ENCODE data around the gene CYTH4.
"Not testable (repeated sequence)": the region's sequence is repeated elsewhere in the genome, so short reads cannot be mapped to it uniquely, and the experiment has no call there.

Gene CYTH4

DNA sequence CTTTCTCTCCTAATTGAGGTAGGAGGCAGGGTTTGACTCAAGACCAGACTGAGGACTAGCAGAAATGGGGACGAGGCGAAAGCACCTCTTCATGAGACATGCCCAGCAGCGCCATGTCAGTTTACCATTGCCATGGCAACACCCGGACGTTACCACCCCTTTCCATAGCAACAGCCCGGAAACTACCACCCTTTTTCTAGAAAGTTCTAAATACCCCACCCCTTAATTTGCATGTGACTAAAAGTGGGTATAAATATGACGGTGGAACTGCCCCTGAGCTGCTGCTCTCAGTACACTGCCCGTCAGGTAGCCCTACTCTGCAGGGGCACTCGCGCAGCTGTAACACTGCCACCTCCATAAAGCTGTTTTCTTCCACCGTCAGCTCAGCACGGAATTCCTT is 32.3 kb upstream of the CYTH4 start:
- DNase-seq: no peak

DNA sequence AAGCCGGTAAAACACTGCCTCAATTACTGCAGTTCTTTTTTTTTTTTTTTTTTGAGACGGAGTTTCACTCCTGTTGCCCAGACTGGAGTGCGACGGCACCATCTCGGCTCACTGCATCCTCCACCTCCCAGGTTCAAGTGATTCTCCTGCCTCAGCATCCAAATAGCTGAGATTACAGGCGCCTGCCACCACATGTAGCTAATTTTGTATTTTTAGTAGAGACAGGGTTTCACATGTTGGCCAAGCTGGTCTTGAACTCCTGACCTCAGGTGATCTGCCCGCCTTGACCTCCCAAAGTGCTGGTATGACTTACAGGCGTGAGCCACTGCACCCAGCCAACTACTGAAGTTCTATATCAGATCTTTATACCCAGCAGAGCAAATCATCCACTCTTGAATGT is 30.5 kb upstream of the CYTH4 start:
- DNase-seq: not testable (repeated sequence)

DNA sequence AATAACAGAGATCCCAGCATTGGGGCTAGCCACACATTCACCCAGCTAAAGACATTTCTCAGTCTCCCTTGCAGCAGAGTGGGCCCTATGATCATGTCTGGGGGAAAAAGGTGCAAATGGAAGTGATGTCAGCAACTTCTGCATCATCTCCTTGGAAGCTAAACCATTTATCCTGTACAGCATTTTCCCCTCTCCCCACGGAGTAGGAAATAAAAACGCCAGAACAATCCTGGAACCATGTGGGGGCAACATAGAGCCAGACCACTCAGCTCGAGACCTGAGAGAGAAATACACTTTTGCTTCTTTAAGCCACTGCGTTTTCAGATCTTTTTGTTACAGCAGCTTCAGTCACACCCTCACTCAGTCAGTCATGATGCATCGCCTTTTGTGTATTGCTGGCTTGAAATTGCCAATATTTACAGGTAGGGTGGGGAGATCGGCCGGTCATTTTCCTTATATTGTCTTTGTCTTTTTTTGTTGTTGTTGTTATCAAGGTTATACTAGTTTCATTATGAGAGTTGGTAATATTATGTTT is 29.1 kb upstream of the CYTH4 start:
- no peak for DNase-seq

DNA sequence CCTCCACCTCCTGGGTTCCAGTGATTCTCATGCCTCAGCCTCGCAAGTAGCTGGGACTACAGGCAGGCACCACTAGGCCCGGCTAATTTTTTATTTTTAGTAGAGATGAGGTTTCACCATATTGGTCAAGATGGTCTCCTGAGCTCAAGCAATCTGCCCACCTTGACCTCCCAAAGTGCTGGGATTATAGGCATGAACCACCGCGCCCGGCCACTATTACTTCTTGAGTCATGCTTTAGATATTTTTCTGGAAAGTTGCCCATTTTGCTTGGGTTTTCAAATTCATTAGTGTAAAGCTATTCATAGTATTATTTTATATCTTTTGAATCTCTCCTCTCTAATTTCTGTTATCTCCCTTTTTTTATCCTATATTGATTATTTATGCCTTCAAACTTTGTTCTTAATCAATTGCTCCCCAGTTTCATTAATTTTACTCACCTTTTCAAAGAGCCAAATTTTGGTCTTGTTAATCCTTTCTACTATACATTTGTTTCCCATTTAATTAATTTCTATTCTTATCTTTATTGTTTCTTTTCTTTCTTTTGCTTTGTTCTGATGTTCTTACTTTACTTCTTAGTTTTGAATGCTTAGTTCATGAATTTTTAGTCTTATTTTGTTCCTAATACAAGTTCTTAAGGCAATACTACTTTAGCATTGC is 28.0 kb upstream of the CYTH4 start:
- DNase-seq: no peak

DNA sequence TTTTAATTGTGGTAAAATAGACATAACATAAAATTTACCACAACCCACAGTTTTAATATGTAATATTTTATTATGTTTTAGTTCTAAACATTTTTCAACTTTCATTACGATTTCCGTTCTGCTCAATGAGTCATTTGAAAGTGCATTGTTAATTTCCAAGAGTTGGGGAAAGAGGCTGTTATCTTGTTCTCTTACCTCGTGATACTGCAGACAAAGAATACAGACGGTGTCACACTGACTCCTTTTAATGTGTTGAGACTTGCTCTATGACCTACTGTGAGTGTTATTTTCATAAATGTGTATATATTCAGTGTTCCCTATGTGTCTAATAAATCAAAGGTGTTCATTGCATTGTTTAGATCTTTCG is 27.5 kb upstream of the CYTH4 start:
- DNase-seq: no peak

GRCh38 chr22:37255558-37256006 is 26.7 kb upstream of the CYTH4 start:
- DNase-seq: no peak

DNA sequence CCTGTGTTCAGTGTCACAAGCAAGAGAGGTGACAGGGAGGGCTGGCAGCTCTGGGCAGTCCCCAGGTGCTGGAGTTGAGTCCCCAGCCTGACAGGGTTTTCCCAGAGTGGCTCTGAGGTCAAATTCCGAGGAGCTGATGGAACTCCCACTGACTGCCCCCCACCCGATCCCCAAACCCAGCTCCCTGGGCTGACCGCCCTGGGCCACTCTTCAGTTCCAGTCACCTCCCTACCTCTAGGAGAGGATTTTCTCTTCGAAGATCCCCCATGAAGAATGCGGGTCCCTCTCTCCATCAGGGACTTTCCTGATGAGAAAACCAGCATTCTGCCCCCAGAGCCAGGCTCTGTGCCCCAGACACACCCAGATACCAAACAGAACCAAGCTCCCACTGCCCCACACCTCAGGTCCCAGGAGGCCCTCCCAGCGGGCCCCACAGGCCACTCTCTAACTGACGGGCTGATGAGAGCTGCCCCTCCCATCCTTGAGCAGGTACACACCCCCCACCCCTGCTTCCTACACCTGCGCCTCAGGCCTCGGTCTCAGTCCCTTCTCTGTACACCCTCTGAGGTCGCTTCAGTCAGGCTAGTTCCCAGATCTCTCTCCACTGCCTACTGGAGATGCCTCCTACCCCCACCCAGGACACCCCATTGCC is 26.1 kb upstream of the CYTH4 start:
- DNase-seq: no peak

DNA sequence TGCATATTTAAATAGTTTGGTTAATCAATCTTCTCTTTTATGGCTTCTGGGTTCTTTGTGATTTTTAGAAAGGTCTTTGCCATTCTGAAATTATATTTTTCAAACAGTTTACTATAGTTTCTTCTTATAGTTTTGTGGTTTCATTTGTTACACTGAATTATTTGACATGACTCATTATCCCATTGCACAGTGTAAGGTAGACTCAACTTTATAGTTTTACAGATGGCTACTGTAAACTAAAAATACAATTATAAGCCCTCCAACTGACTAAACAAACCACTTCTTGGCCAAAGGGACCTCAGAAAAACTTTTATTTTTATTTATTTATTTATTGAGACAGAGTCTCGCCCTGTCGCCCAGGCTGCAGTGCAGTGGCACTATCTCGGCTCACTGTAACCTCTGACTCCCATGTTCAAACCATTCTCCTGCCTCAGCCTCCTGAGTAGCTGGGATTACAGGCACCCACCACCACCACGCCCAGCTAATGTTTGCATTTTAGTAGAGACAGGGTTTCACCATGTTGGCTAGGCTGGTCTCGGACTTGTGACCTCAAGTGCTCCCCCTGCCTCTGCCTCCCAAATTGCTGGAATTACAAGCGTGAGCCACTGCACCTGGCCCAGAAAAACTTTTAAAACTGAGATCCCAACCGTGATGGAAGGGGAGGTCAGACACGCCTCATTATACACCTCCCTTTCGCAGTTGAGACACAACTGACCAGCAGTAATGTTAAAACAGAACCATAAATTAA is 24.1 kb upstream of the CYTH4 start:
- DNase-seq: no peak

DNA sequence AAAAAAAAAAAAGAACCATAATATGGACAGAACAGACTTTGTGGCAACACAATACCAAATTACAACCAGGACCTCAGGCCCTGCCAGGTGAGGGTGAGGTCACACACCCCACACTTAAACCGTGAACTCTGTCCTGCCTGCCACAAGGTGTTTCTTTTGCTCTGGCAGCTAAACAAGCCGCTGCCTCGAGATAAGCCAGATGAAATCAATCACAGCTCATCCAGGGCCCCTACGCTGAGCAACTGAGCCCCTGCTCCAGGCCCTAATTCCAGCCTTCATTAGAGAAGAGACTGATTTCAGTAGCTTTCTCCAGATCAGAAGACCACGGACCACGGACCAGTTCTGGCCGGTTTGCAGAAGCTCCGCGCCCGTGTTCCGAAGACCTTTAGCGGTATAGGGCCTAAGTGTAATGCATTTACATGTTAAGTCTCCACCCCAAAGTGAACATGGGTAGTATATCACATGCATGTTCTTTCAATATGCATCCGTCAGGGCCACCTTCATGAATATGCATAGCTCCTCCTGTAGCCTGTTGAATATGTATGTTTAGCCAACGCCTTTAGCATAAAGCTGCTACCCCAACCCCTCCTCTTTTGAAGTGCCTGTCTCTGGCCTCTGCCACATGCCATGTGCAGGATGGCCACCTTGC is 23.4 kb upstream of the CYTH4 start:
- peak in 1 of 3 experiments; percentile 13 for DNase-seq

DNA sequence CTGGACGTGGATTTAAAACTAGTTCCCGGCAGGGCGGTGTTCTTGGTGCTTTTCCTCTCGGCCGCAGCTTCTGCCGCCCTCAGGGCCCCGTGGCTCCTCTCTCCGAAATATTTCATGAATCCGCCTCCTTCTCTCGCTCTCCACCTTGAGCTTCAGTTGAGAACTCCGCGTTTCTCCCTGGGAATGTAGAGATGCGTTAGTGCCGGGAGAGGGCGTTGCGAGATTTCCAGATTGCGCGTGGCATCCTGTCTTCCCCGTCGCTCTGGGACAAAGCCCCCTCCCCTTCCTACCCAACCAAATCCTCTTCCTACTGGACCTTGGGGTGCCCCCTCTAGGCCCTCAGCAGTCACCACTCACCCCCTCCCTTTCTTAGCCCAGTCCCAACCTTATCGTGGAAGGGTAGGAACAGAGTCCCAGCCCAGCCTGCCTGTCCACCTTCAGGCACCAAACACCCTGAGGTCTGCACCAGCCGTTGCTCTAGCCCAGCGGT is 22.7 kb upstream of the CYTH4 start:
- DNase-seq: peak in 2 of 3 experiments; percentile 15 to 48

- DNase-seq: peak in 2 of 3 experiments; percentile 42 to 62
Observed at GRCh38 chr22:37260155-37260795, 22.0 kb upstream of the CYTH4 start.

- peak in 2 of 3 experiments; percentile 62 to 70 for DNase-seq
Observed at GRCh38 chr22:37260901-37261336, 21.4 kb upstream of the CYTH4 start.

GRCh38 chr22:37262346-37262745 is 20.0 kb upstream of the CYTH4 start:
- DNase-seq: no peak

GRCh38 chr22:37263966-37264887 is 18.1 kb upstream of the CYTH4 start:
- DNase-seq: no peak

DNA sequence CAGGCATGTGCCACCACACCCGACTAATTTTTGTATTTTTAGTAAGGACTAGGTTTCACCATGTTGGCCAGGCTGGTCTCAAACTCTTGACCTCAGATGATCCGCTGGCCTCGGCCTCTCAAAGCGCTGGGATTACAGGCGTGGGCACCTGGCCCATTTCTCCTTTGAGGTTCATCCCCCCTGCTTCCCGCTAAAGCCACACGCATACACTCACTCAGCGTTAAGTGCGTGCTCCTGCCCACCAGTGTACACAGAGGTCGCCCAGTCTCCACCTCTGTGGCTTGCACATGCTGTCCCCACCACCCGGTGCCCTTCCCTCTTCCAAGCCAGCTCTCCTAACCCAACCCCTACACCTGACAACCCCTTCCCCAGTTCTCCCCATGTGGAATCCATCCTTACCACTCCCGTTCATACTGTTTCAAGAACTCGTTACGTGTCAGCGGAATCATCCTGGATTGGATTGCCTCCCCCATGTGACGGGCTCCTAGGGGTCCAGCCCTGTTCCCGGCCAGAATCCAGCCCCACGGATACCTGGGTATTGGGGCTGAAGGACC is 15.7 kb upstream of the CYTH4 start:
- peak in 1 of 3 experiments; percentile 41 for DNase-seq

DNA sequence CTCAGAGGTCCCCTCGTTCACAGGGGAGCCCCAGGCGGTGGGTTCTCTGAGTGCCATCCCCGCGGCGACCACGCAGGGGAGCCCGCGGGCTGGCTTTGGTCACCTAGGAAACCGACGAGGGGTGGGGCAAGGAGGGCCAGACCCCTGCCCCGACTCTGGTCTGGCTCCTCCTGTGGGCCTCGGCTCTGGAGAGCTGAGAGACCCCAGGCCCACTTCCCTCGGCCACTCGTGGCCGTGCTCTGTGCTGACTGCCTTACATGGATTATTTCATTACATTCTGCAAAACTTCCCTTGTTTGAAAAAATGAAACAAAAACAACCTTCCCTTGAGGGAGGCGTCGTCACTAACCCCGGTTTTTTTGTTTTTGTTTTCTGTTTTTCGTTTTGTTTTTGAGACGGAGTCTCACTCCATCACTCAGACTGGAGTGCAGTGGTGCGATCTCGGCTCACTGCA is 15.1 kb upstream of the CYTH4 start:
- peak in 2 of 3 experiments; percentile 28 to 52 for DNase-seq

- no peak for DNase-seq
Observed at GRCh38 chr22:37267661-37268413, 14.5 kb upstream of the CYTH4 start.

DNA sequence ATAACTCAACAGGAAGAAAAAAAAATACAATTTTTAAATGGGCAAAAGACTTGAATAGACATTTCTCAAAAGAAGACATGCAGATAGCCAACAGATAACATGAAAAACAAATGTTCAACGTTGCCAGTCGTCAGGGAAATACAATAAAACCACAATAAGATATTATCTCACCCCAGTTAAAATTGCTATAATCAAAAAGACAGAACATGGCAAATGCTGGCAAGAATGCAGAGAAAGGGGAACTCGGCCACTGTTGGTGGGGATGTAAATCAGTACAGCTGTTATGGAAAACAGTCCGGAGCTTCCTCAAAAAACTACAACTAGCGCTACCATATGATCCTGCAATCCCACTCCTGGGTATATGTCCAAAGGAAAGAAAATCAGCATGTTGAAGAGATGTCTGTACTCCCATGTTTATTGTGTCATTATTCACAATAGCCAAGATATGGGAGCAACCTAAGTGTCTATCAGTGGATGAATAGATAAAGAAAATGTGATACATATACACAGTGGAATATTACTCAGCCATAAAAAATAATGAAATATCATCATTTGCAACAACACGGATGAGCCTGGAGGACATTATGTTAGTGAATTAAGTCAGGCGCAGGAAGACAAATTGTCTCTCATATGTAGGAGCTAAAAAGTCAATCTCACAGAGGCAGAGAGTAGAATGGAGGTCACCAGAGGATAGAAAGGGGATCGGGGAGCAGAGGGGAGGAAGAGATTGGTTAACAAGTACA is 12.2 kb upstream of the CYTH4 start:
- no peak for DNase-seq

DNA sequence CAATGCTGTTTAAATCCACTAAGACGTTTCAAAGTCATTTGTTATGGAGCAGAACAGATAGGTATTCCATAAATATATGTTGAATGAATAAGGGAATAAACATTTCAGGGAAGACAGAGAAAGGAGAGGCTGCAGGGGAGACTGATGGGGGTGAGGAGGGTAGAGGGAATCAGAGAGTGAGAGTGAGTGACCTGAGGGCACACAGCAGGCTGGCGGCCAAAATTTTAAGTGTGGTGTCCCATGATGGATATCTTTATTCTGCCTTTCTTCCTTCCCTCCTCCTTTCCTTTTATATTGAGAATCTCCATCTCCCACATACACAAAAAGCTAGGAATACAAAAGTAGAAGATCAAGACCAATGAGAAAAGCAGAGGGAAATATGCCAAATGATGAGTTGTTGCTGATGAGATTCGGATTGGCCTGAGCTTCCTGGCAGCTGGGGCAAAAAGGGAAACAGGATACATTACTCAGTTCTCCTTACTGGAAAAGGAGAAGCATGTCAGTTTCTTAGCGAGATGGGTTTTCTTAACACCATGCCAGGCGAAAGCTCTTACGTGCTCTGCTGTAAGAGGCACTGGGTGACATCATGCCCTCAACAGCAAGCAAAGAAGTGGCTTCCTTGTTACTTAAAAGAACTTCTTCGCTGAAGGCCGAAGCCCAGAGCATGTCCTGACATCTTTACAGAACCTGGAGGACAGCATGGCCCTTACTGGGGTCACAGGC is 11.2 kb upstream of the CYTH4 start:
- DNase-seq: no peak
